HL-60 (cell line): ENCODE measurements around the gene TRMT61B.
A peak's percentile ranks its signal among the peaks of the same experiment; 100 is the strongest.

Experiments used
- DNase-seq, 2 experiments: peaks; one replicate each; pipeline ENCODE4 v3.0.0-alpha.2; 2010 to 2020; ENCODE audit warnings: low read depth in 1 of 2, low spot score in 1 of 2
- H3K27ac ChIP-seq: fragments of 250-450 bp; sonication (Bioruptor Pico); replicated peaks from 2 replicates; pipeline ENCODE4 v1.5.1; 2020; ENCODE audit warnings: mild to moderate bottlenecking, moderate library complexity
- H3K27me3 ChIP-seq: fragments of 250-450 bp; sonication (Bioruptor Pico); 2 replicates; pipeline ENCODE4 v1.5.1; 2021; ENCODE audit warnings: mild to moderate bottlenecking, moderate library complexity; ENCODE audit not compliant: insufficient read depth, poor library complexity, severe bottlenecking
- H3K4me3 ChIP-seq: replicated peaks from 2 replicates; pipeline ENCODE4 v1.5.1; 2011; ENCODE audit warnings: mild to moderate bottlenecking, control low read depth, low read length; ENCODE audit not compliant: insufficient read depth
- GABPA ChIP-seq: IDR thresholded peaks from 2 replicates; pipeline ENCODE4 v1.6.1; 2012; ENCODE audit warnings: low read depth
- POLR2AphosphoS5 ChIP-seq: IDR thresholded peaks from 2 replicates; pipeline ENCODE4 v1.6.1; 2012; ENCODE audit warnings: low read depth
- SPI1 ChIP-seq: IDR thresholded peaks from 2 replicates; pipeline ENCODE4 v1.6.1; 2012; ENCODE audit warnings: low read depth, mild to moderate bottlenecking, borderline replicate concordance
- TF ChIP-seq, protein P1 (sequence below): IDR thresholded peaks from one replicate; pipeline ENCODE4 v1.5.1; 2011; ENCODE audit warnings: low read length, control low read depth, inconsistent platforms; ENCODE audit not compliant: insufficient read depth
- TF ChIP-seq, protein P2 (sequence below): IDR thresholded peaks from 2 replicates; pipeline ENCODE4 v1.6.1; 2012; ENCODE audit warnings: low read depth; ENCODE audit not compliant: insufficient replicate concordance

TRMT61B gene

DNA sequence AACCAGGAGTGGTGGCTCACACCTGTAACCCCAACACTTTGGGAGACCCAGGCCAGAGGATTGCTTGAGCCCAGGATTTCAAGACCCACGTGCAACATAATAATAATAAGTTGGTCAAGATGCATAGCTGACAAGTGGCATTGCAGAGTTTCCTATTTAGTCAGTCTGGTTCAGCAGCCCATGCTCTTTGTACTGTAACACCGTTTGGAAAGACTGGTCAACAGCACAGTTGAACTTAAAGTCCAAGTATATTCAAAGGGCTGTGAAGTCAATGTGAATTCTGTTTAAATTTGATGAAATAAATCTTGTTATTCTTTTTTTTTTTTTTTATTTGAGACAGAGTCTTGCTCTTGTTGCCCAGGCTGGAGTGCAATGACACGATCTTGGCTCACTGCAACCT lies 1.5 kb upstream of the TRMT61B start:
- no peak overlapping the region for H3K27ac ChIP-seq
- DNase-seq, result no peak
- H3K4me3 ChIP-seq, result no peak overlapping the region
- TF ChIP-seq SPI1 (no peak), POLR2AphosphoS5 (no peak), GABPA (no peak)
- TF ChIP-seq, protein P1, sequence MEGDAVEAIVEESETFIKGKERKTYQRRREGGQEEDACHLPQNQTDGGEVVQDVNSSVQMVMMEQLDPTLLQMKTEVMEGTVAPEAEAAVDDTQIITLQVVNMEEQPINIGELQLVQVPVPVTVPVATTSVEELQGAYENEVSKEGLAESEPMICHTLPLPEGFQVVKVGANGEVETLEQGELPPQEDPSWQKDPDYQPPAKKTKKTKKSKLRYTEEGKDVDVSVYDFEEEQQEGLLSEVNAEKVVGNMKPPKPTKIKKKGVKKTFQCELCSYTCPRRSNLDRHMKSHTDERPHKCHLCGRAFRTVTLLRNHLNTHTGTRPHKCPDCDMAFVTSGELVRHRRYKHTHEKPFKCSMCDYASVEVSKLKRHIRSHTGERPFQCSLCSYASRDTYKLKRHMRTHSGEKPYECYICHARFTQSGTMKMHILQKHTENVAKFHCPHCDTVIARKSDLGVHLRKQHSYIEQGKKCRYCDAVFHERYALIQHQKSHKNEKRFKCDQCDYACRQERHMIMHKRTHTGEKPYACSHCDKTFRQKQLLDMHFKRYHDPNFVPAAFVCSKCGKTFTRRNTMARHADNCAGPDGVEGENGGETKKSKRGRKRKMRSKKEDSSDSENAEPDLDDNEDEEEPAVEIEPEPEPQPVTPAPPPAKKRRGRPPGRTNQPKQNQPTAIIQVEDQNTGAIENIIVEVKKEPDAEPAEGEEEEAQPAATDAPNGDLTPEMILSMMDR, result no peak
- TF ChIP-seq, protein P2, sequence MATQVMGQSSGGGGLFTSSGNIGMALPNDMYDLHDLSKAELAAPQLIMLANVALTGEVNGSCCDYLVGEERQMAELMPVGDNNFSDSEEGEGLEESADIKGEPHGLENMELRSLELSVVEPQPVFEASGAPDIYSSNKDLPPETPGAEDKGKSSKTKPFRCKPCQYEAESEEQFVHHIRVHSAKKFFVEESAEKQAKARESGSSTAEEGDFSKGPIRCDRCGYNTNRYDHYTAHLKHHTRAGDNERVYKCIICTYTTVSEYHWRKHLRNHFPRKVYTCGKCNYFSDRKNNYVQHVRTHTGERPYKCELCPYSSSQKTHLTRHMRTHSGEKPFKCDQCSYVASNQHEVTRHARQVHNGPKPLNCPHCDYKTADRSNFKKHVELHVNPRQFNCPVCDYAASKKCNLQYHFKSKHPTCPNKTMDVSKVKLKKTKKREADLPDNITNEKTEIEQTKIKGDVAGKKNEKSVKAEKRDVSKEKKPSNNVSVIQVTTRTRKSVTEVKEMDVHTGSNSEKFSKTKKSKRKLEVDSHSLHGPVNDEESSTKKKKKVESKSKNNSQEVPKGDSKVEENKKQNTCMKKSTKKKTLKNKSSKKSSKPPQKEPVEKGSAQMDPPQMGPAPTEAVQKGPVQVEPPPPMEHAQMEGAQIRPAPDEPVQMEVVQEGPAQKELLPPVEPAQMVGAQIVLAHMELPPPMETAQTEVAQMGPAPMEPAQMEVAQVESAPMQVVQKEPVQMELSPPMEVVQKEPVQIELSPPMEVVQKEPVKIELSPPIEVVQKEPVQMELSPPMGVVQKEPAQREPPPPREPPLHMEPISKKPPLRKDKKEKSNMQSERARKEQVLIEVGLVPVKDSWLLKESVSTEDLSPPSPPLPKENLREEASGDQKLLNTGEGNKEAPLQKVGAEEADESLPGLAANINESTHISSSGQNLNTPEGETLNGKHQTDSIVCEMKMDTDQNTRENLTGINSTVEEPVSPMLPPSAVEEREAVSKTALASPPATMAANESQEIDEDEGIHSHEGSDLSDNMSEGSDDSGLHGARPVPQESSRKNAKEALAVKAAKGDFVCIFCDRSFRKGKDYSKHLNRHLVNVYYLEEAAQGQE, result no peak
- H3K27me3 ChIP-seq, result no peaks in the 10 kb centered on the region

DNA sequence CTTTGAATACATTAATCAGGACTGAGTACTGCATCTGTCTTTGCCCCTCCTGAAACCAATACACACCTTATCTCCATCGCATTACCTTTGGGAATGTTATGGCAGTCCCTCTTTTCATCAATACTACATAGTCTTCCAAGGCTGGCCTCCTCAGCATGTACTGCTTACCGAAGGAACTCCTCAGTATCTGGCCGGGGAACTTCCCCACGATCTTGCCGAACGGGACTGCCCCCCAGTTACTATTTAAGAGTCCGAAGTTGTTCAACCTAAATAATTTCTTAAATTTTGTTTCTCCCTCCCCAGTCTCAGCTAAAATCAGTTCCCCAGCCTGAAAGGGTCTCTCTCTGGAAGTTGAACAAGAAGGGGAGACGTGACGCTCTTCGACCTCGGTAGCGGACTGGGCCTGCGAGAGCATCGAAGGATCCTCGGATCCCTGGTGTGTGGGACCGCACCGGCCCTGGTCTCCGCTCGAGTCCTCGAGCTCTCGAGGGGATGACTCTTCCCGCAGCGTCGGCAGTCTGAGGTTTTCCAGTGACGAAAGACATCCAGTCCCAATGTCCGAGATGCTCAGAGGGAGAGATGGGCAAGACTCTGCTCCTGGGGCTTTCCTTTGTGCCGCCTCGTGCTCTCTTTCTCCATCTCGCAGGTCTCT lies 489 bp downstream of the TRMT61B start:
- no peaks in the 10 kb centered on the region for H3K27me3 ChIP-seq
- TF ChIP-seq POLR2AphosphoS5 (no peak), GABPA (no peak), SPI1 (no peak)
- TF ChIP-seq, protein P2, result no peak
- TF ChIP-seq, protein P1, result no peak

DNA sequence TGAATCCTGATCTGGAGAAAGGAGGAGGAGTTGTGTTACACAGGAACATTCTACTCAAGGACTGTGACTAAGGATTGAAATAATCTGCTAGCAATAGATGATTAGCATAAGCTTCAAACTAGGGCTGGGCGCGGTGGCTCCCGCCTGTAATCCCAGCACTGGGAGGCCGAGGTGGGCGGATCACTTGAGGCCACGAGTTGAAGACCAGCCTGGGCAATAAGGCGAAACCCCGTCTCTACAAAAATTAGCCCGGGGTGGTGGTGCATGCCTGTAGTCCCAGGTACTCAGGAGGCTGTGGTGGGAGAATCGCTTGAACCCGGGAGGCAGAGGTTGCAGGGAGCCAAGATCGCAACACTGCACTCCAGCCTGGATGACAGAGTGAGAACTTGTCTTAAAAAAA lies 1.5 kb downstream of the TRMT61B start:
- no peaks in the 10 kb centered on the region for H3K27me3 ChIP-seq
- DNase-seq, result no peak
- H3K27ac ChIP-seq, result no peak overlapping the region
- TF ChIP-seq, protein P1, result no peak
- H3K4me3 ChIP-seq, result peak overlapping the region; percentile 73

More for the DNA sequence above, 489 bp downstream of the TRMT61B start:
- peak overlapping the region; percentile 80 for H3K27ac ChIP-seq
- H3K4me3 ChIP-seq, result peak overlapping the region; percentile 73
- DNase-seq, result peak in 1 of 2 experiments; percentile 17

DNA sequence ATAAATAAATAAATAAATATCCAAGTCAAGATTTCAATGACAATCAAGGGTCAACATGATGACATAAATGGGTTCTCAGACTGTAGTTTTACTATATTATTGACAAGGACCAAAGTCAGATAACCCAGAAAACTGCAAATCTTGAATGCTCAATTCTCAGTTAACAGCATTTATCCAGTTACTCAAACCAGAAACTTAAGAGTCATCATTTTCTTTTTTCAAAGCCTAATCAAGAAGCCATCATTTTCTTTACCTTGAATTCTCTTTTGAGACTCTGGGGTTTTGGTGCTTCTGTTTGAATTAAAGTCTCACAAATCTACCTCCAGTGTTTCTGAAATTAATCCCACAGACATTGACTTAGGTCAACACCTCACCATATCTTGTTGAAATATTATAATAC lies 14.1 kb downstream of the TRMT61B start:
- H3K27me3 ChIP-seq, result no peaks in the 10 kb centered on the region
- no peak overlapping the region for H3K4me3 ChIP-seq
- TF ChIP-seq, protein P2, result no peak
- TF ChIP-seq GABPA (no peak), SPI1 (no peak), POLR2AphosphoS5 (no peak)
- TF ChIP-seq, protein P1, result no peak
- no peak overlapping the region for H3K27ac ChIP-seq
- no peak for DNase-seq
